ENCODE results near the gene NELFE. TPM values are rescaled to one million over a fixed set of nuclear protein-coding genes. Genes with fewer than 3 reads are reported as not detected.

NELFE gene
- total RNA-seq, 1 donor from 2014 or later: 97.7 TPM

GRCh38 chr6:31969712-31970603 lies 11.2 kb upstream of the NELFE start:
- Mint-ChIP-seq H3K9me3 (no peaks in the 10 kb centered on the region), H3K4me3 (peak overlapping the region; percentile 80), H3K27me3 (ENCODE audit: insufficient read depth) (no peaks in the 10 kb centered on the region), H3K4me1 (ENCODE audit: low read depth) (peaks cover 36% of the 10 kb centered on the region), H3K27ac (peak overlapping the region; percentile 100), H3K36me3 (ENCODE audit: low read depth) (peaks cover 36% of the 10 kb centered on the region)
- no peak for DNase-seq (ENCODE audit: low spot score)
- intact Hi-C loops (cut with micrococcal nuclease): loop anchor here (2.0 to 10.0 kb wide), 2 partner anchors 67 to 1305 kb away; partner anchors contain the start of genes B3GALT4, RPS18, VPS52 and ZBTB12

- intact Hi-C loops (cut with micrococcal nuclease): no loop called here
- Mint-ChIP-seq H3K36me3 (ENCODE audit: low read depth) (peaks cover 41% of the 10 kb centered on the region), H3K4me3 (peak overlapping the region; percentile 10), H3K4me1 (ENCODE audit: low read depth) (peaks cover 31% of the 10 kb centered on the region), H3K27me3 (ENCODE audit: insufficient read depth) (no peaks in the 10 kb centered on the region), H3K9me3 (no peaks in the 10 kb centered on the region), H3K27ac (peak overlapping the region; percentile 100)
- no peak for DNase-seq (ENCODE audit: low spot score)
These were observed 10.3 kb upstream of the NELFE start for GRCh38 chr6:31968791-31969711.

DNA sequence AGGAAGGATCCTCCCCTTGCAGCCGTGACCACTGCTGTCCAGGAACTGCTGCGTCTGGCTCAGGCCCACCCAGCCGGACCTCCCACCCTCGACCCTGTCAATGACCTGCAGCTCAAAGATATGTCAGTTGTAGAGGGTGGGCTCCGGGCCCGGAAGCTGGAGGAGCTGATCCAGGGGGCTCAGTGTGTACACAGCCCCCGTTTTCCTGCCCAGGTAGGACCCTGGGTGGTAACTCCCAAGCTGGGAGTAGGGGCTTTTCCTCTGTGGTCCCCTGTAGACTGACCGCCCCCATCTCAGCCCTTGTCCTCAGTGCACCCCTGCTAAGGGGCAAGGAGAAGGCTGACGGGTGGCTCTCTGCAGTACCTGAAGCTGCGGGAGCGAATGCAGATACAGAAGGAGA lies 9.6 kb upstream of the NELFE start:
- no peak overlapping the region for H3K4me3 Mint-ChIP-seq
- peaks cover 24% of the 10 kb centered on the region for H3K4me1 Mint-ChIP-seq (ENCODE audit: low read depth)
- intact Hi-C loops (cut with micrococcal nuclease): no loop called here
- no peak for DNase-seq (ENCODE audit: low spot score)
- H3K36me3 Mint-ChIP-seq (ENCODE audit: low read depth): peaks cover 45% of the 10 kb centered on the region
- no peaks in the 10 kb centered on the region for H3K9me3 Mint-ChIP-seq
- H3K27ac Mint-ChIP-seq: no peak overlapping the region
- H3K27me3 Mint-ChIP-seq (ENCODE audit: insufficient read depth): no peaks in the 10 kb centered on the region

DNA sequence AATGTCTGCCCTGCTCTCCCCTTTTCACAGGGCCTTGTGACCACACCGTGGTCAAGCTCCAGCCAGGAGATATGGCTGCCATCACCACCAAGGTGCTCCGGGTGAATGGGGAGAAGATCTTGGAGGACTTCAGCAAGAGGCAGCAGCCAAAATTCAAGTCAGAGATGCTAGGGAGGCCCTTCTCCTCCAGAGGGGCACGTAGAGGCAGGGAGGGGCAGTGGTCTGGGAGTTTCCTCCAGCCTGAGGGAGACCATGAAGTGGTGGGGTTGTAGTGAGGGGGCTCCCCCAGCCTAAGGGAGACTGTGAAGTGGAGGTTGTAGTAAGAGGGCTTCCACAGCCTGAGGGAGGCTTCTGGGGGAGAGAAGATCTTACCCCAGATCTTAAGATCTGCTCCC lies 9.2 kb upstream of the NELFE start:
- intact Hi-C loops (cut with micrococcal nuclease): no loop called here
- H3K9me3 Mint-ChIP-seq: no peaks in the 10 kb centered on the region
- DNase-seq (ENCODE audit: low spot score): no peak
- H3K27me3 Mint-ChIP-seq (ENCODE audit: insufficient read depth): no peaks in the 10 kb centered on the region
- H3K4me1 Mint-ChIP-seq (ENCODE audit: low read depth): peaks cover 20% of the 10 kb centered on the region
- peaks cover 45% of the 10 kb centered on the region for H3K36me3 Mint-ChIP-seq (ENCODE audit: low read depth)
- H3K27ac Mint-ChIP-seq: peak overlapping the region; percentile 12
- no peak overlapping the region for H3K4me3 Mint-ChIP-seq

DNA sequence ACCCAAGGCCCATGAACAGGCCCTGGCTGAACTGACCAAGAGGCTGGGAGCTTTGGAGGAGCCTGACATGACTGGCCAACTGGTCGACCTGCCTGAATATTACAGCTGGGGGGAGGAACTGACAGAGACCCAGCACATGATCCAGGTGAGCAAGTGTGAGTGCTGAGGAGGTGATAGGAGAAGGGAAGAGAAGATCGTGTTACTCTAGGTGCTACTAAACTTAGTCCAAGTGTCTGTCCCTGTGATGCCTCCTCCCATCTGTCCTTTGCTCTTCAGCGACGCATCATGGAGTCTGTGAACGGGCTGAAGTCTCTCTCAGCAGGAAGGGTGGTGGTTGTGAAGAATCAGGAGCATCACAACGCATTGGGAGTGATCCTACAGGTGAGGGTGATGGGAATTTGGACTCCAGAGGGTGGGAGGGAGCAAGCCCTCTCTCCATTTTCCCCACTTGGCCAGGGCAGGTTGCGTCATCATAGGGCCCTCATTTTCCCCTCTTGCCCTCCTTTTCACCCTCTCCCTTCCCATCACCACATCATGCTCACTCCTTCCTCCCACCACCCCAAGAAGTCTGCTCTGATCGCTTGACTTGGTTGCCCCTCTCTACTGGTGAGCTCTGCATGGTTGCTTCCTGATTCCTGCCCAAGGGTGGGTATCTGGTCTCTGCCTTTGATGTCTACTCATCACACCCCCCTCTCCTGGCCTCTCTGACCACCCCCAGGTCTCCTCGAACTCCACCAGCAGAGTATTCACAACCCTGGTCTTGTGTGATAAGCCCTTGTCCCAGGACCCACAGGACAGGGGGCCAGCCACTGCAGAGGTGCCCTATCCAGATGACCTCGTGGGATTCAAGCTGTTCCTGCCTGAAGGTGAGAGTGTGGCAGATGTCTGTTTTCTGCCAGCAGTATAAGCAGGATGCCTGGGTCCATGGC lies 8.5 kb upstream of the NELFE start:
- no peak overlapping the region for H3K4me3 Mint-ChIP-seq
- intact Hi-C loops (cut with micrococcal nuclease): no loop called here
- H3K27me3 Mint-ChIP-seq (ENCODE audit: insufficient read depth): no peaks in the 10 kb centered on the region
- no peak for DNase-seq (ENCODE audit: low spot score)
- no peak overlapping the region for H3K27ac Mint-ChIP-seq
- H3K36me3 Mint-ChIP-seq (ENCODE audit: low read depth): peaks cover 51% of the 10 kb centered on the region
- no peaks in the 10 kb centered on the region for H3K9me3 Mint-ChIP-seq
- H3K4me1 Mint-ChIP-seq (ENCODE audit: low read depth): peaks cover 19% of the 10 kb centered on the region

GRCh38 chr6:31966506-31966905 lies 7.7 kb upstream of the NELFE start:
- DNase-seq (ENCODE audit: low spot score): no peak
- Mint-ChIP-seq H3K27me3 (ENCODE audit: insufficient read depth) (no peaks in the 10 kb centered on the region), H3K9me3 (no peaks in the 10 kb centered on the region), H3K4me1 (ENCODE audit: low read depth) (peaks cover 26% of the 10 kb centered on the region), H3K4me3 (no peak overlapping the region), H3K36me3 (ENCODE audit: low read depth) (peaks cover 56% of the 10 kb centered on the region), H3K27ac (no peak overlapping the region)
- intact Hi-C loops (cut with micrococcal nuclease): no loop called here

DNA sequence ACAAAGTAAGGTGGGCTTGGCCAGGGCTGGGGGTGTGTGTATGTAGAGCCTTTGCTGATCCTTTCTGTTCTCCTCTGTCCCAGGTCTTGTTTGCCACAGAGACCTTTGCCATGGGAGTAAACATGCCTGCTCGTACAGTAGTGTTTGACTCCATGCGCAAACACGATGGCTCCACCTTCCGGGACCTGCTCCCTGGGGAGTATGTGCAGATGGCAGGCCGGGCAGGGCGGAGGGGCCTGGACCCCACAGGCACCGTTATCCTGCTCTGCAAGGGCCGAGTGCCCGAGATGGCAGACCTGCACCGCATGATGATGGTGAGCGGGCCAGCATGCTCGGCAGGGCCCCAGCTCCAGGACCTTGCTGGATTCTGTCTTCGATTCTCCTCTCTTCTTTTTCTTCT lies 6.9 kb upstream of the NELFE start:
- Mint-ChIP-seq H3K27ac (no peak overlapping the region), H3K4me3 (no peak overlapping the region), H3K4me1 (ENCODE audit: low read depth) (peaks cover 28% of the 10 kb centered on the region), H3K27me3 (ENCODE audit: insufficient read depth) (no peaks in the 10 kb centered on the region), H3K9me3 (no peaks in the 10 kb centered on the region), H3K36me3 (ENCODE audit: low read depth) (peaks cover 60% of the 10 kb centered on the region)
- no peak for DNase-seq (ENCODE audit: low spot score)
- intact Hi-C loops (cut with micrococcal nuclease): no loop called here

- peaks cover 54% of the 10 kb centered on the region for H3K36me3 Mint-ChIP-seq (ENCODE audit: low read depth)
These were observed 5.2 kb upstream of the NELFE start for GRCh38 chr6:31963921-31964320.

GRCh38 chr6:31961616-31962015 lies 2.8 kb upstream of the NELFE start:
- intact Hi-C loops (cut with micrococcal nuclease): no loop called here
- Mint-ChIP-seq H3K36me3 (ENCODE audit: low read depth) (peaks cover 52% of the 10 kb centered on the region), H3K4me3 (peak overlapping the region; percentile 6), H3K27ac (peak overlapping the region; percentile 29), H3K27me3 (ENCODE audit: insufficient read depth) (no peaks in the 10 kb centered on the region), H3K9me3 (no peaks in the 10 kb centered on the region), H3K4me1 (ENCODE audit: low read depth) (peaks cover 49% of the 10 kb centered on the region)
- DNase-seq (ENCODE audit: low spot score): no peak

More at GRCh38 chr6:31963921-31964320, 5.2 kb upstream of the NELFE start:
- H3K4me1 Mint-ChIP-seq (ENCODE audit: low read depth): peaks cover 32% of the 10 kb centered on the region
- DNase-seq (ENCODE audit: low spot score): no peak
- H3K27me3 Mint-ChIP-seq (ENCODE audit: insufficient read depth): no peaks in the 10 kb centered on the region
- intact Hi-C loops (cut with micrococcal nuclease): no loop called here
- no peaks in the 10 kb centered on the region for H3K9me3 Mint-ChIP-seq
- no peak overlapping the region for H3K27ac Mint-ChIP-seq
- H3K4me3 Mint-ChIP-seq: no peak overlapping the region

GRCh38 chr6:31958412-31958740 lies 395 bp downstream of the NELFE start:
- H3K4me1 Mint-ChIP-seq (ENCODE audit: low read depth): peaks cover 46% of the 10 kb centered on the region
- intact Hi-C loops (cut with micrococcal nuclease): loop anchor here (5.0 to 10.0 kb wide), 4 partner anchors 219 to 1014 kb away; partner anchors contain the start of genes AGPAT1, ATP6V1G2, DDX39B and NFKBIL1
- no peak for DNase-seq (ENCODE audit: low spot score)
- H3K27ac Mint-ChIP-seq: peak overlapping the region; percentile 98
- H3K4me3 Mint-ChIP-seq: peak overlapping the region; percentile 98
- peaks cover 59% of the 10 kb centered on the region for H3K36me3 Mint-ChIP-seq (ENCODE audit: low read depth)
- H3K27me3 Mint-ChIP-seq (ENCODE audit: insufficient read depth): no peaks in the 10 kb centered on the region
- no peaks in the 10 kb centered on the region for H3K9me3 Mint-ChIP-seq

- Mint-ChIP-seq H3K9me3 (no peaks in the 10 kb centered on the region), H3K27me3 (ENCODE audit: insufficient read depth) (no peaks in the 10 kb centered on the region), H3K27ac (no peak overlapping the region), H3K36me3 (ENCODE audit: low read depth) (peaks cover 52% of the 10 kb centered on the region), H3K4me1 (ENCODE audit: low read depth) (peaks cover 39% of the 10 kb centered on the region), H3K4me3 (peak overlapping the region; percentile 98)
- no peak for DNase-seq (ENCODE audit: low spot score)
- intact Hi-C loops (cut with micrococcal nuclease): loop anchor here (5.0 to 10.0 kb wide), 4 partner anchors 221 to 1016 kb away; partner anchors contain the start of genes AGPAT1, ATP6V1G2, DDX39B and NFKBIL1
These were observed 2.0 kb downstream of the NELFE start for GRCh38 chr6:31956796-31957195.

DNA sequence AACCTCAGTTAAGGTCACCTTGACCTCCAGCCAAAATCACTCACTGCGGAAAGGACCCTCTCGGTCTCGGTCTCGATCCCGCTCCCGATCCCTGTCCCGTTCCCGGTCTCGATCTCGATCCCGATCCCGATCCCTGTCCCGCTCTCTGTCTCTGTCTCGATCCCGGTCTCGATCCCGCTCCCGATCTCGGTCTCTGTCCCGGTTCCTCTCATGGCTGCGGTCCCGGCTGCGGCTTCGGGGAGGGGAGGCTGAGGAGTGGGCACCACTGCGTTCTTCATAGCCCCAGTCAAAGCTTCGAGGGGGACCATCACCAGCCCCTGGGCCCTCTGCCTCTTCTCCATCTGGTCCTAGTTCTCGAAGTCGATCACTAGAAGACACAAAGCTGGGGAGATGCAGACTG lies 4.3 kb downstream of the NELFE start:
- H3K36me3 Mint-ChIP-seq (ENCODE audit: low read depth): peaks cover 44% of the 10 kb centered on the region
- no peaks in the 10 kb centered on the region for H3K27me3 Mint-ChIP-seq (ENCODE audit: insufficient read depth)
- no peak overlapping the region for H3K4me3 Mint-ChIP-seq
- intact Hi-C loops (cut with micrococcal nuclease): loop anchor here (10.0 kb wide), 1 partner anchor 410 kb away; the partner anchor contains the start of genes ATP6V1G2, DDX39B and NFKBIL1
- no peak overlapping the region for H3K27ac Mint-ChIP-seq
- no peak for DNase-seq (ENCODE audit: low spot score)
- no peaks in the 10 kb centered on the region for H3K9me3 Mint-ChIP-seq
- peaks cover 22% of the 10 kb centered on the region for H3K4me1 Mint-ChIP-seq (ENCODE audit: low read depth)
